Brain pericyte (primary cell): ENCODE results near the gene PHF12.

ENCODE experiments used
- DNase-seq: peaks from one replicate; pipeline ENCODE4 v3.0.0-alpha.2; 2012; ENCODE audit warnings: low read depth, low spot score

The PHF12 gene

DNA sequence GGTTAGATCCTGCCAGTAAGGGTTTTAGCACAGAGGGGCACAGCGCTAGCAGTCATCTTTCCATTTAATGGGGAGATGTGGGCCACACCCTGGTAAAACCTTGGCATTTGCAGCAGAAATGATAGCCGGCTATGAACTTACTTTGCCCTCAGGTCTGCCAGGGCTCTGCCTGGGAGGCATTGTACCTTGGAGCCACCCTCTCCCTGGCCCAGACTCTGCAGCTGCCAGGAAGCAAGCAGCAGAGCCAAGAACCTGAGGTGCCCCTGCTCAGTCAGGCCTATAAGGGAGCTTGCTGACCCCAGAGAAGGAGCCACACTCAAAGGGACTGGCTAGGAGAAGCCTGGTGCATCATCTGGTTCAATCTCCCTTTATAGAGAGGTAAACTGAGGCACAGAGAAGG lies 23.7 kb upstream of the PHF12 start:
- no peak for DNase-seq

DNA sequence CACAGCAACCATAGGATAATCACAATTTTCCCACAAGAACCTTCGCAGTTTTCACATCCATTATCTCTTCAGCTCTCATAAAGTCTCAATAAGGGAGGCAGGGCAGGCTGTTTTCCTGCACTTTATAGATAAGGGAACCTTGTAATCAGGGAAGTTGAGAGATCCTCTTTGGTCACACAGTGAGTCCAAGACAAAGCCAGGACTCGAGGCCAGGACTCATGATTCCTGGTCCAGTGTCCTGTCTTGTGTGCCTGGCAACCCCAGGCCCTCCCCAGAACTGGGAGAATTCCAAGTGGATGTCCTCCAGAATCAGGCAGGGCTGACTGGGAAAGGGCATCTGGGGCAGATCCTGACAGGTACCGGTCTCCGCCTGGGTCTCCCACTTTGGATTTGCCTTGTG lies 23.1 kb upstream of the PHF12 start:
- no peak for DNase-seq

DNA sequence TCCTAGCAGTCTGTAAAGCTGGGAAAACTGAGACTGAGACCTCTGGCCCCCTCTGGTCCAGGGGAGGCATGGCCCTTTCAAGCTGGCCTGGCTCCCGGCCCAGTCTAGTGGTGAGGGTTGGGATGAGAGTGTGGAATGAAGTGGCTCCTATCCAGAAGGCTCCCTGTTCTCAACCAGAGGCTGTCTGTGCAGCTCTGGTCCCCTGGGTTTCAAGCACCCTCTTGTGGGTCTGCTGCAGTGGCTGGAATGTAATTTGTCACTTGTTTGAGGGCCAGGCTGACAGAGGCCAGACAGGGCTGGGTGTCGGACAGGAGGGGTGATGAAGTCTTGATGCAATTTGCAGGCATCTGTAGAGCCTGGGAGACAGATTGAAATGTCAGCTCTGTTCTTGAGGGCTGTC lies 22.1 kb upstream of the PHF12 start:
- no peak for DNase-seq

GRCh38 chr17:28972437-28972836 lies 21.1 kb upstream of the PHF12 start:
- no peak for DNase-seq

GRCh38 chr17:28970879-28971278 lies 19.6 kb upstream of the PHF12 start:
- DNase-seq: no peak

GRCh38 chr17:28969706-28970393 lies 18.5 kb upstream of the PHF12 start:
- no peak for DNase-seq

- no peak for DNase-seq
Observed at GRCh38 chr17:28968914-28969295, 17.6 kb upstream of the PHF12 start.

DNA sequence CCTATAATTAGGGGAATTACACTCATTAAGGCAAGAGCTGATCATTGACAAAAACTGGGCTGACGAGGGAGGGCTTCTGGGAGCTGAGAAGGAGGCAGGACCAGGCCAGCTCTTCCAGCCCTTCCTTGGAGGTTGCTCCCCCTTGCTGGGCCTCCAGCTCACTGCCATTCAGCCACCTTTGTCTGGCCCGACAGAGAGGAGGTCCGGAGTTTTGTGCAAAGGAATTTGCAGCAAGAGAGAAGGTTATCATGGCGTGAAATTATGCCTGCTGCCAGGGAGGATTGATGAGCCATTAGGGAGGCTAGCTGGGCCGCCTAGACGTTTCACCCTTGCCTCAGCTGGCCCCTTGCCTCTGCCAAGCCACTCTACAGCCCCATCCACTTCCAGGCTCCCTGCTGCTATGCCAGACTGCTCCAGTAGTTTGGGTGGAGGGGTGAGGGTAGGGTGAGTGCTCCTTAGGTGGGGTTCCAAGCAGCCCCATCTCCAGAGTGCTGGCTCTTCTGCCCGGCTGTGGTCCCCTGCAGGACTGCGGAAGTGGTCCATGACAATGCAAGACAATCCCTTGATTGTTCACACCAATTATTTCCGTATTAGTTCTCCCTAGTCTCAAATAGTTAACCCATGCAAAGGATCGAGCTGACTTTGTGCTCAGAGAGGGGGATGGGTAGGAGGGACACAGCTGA lies 17.1 kb upstream of the PHF12 start:
- no peak for DNase-seq

GRCh38 chr17:28967221-28968135 lies 16.2 kb upstream of the PHF12 start:
- no peak for DNase-seq

- no peak for DNase-seq
Observed at GRCh38 chr17:28963841-28964240, 12.5 kb upstream of the PHF12 start.

- no peak for DNase-seq
Observed at GRCh38 chr17:28963055-28963611, 11.8 kb upstream of the PHF12 start.

DNA sequence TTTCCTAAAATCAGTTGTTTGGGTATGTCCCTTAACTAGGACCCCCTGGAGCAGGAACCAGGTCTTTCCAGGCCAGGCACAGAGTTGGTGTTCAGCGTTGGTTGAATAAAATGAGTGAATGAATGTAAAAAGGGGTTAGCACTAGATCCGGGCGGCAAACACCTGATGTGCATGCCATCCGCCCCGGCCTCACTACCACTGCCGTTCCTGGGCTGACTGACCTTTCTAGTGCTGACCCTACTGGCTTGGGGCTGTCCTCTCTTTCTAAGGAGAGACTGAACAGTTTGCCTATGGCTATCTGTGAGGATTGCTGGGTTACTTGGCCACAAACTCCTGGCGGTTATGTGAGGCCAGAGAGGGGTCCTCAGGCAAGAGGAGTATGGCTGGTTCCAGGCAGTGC lies 10.1 kb upstream of the PHF12 start:
- DNase-seq: no peak

DNA sequence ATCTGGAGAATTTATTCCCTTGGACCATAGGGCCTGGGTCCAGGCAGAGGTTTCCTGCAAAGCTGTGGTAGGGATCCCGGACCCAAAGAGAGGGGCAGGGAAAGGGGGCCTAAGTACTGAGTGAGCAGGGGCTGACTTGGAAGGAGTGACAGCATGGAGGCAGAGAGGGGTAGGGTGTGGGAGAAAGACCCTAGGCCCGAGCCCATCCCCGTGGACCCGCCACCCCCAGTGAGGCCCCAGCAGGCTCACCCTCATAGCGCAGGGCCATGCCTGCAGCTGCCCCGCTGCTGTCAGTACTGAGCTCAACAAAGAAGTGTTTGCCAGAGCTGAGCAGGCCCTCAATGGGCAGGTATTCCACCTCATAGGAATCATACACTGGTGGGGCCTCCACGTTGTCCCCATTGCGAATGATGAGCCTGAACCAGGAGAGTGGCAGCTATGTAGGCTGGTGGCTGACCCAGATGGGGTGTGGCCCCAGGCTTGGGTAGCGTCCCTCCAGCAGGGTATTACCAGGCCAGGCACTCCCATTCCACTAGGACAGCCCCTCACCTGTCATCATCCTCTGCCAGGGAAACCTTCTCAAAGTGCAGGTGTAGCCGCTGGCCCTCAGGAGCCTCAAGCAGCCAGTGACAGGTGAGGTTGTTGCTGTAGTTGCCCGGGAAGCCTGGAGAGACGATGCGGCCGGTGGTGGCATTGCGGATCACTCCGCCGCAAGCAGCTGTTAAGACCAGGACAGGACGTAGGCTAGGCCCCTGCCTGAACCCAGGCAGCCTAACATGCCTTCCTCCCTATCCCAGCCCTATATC lies 9.1 kb upstream of the PHF12 start:
- no peak for DNase-seq

GRCh38 chr17:28959471-28959871 lies 8.2 kb upstream of the PHF12 start:
- no peak for DNase-seq

GRCh38 chr17:28958820-28959455 lies 7.6 kb upstream of the PHF12 start:
- no peak for DNase-seq

- no peak for DNase-seq
Observed at GRCh38 chr17:28957992-28958355, 6.7 kb upstream of the PHF12 start.

DNA sequence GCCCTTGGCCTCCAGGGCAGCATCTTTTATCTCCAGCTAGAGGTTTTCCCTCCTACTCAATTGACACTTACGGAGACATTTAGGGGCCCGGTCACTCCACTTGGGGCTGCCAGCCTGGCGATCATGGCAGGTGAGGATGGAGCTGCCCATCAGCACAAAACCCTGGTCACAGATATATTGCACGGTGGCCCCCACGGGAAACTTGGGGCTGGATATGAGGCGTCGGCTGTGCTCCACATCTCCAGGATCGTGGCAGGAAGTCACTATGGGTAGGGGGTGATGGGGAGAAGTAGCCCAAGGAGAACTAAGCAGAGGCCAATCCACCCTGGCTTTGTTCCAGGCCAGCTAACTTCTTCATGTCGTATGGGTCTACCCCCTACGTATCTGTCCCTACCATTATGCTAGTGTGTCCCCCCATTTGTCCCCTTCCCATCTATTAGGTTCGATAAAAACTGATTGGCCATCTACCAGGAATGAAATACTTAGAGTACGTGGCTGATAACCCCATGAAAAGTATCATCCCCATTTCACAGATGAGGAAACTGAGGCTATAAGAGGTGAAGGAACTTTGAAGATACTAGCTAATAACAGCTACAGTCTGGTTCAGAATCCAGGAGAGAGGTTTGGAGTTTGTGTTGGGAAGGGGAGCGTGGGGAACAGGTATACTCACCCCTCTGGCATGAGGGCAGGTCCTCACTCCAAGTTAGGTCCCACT lies 6.1 kb upstream of the PHF12 start:
- no peak for DNase-seq

GRCh38 chr17:28956861-28957260 lies 5.5 kb upstream of the PHF12 start:
- no peak for DNase-seq

GRCh38 chr17:28956112-28956511 lies 4.8 kb upstream of the PHF12 start:
- no peak for DNase-seq

- no peak for DNase-seq
Observed at GRCh38 chr17:28955408-28955807, 4.1 kb upstream of the PHF12 start.
